ENCODE measurements around the gene ZNF532.

ZNF532 gene

GRCh38 chr18:58894930-58895329, 30.3 kb downstream of the ZNF532 start:
- no peak for DNase-seq (ENCODE audit: low spot score)
- Histone ChIP-seq H3K27ac (peak overlapping the region in 1 of 2 donors; percentile 57), H3K4me3 (peak overlapping the region; percentile 17)
- TF ChIP-seq CTCF (IDR thresholded peaks at IDR 0.05) = no peak

GRCh38 chr18:58895385-58895784, 30.7 kb downstream of the ZNF532 start:
- H3K27ac ChIP-seq = peak overlapping the region in 1 of 2 donors; percentile 57
- DNase-seq (ENCODE audit: low spot score) = no peak
- H3K4me3 ChIP-seq = peak overlapping the region; percentile 17
- TF ChIP-seq CTCF (IDR thresholded peaks at IDR 0.05) = no peak

GRCh38 chr18:58896268-58896667, 31.6 kb downstream of the ZNF532 start:
- Histone ChIP-seq H3K4me3 (no peak overlapping the region), H3K27ac (peak overlapping the region in 1 of 2 donors; percentile 28)
- TF ChIP-seq CTCF (IDR thresholded peaks at IDR 0.05) = no peak
- DNase-seq (ENCODE audit: low spot score) = no peak

- Histone ChIP-seq H3K4me3 (no peak overlapping the region), H3K27ac (no peak overlapping the region)
- no peak for TF ChIP-seq CTCF (IDR thresholded peaks at IDR 0.05)
- DNase-seq (ENCODE audit: low spot score) = no peak
Measured at GRCh38 chr18:58896734-58897508, 32.2 kb downstream of the ZNF532 start.

GRCh38 chr18:58898010-58898799, 33.5 kb downstream of the ZNF532 start:
- no peak for TF ChIP-seq CTCF (IDR thresholded peaks at IDR 0.05)
- H3K27ac ChIP-seq = no peak overlapping the region
- peak; percentile 22 for DNase-seq (ENCODE audit: low spot score)
- H3K4me3 ChIP-seq = no peak overlapping the region

GRCh38 chr18:58900015-58900649, 35.5 kb downstream of the ZNF532 start:
- no peak for DNase-seq (ENCODE audit: low spot score)
- peak overlapping the region in 1 of 2 donors; percentile 43 for H3K27ac ChIP-seq
- H3K4me3 ChIP-seq = no peak overlapping the region
- no peak for TF ChIP-seq CTCF (IDR thresholded peaks at IDR 0.05)

Data from coronary artery (tissue), 2 donors.